HepG2 (cell line): ENCODE data around the gene MYL9. TPM values are rescaled to one million over a fixed set of nuclear protein-coding genes. Genes with fewer than 3 reads are reported as not detected.
A peak's percentile ranks its signal among the peaks of the same experiment; 100 is the strongest.

ENCODE experiments used
- ATAC-seq: fragments of 200-7000 bp; cut with Tn5 transposase; 3 replicates; pipeline ENCODE4 v1.9.1; 2020; ENCODE audit warnings: mild to moderate bottlenecking, moderate library complexity
- BruUV-seq: library from RNA; stranded (reverse); fragments of 400-500 nt; replicated peaks from 2 replicates; lab custom pipeline; 2021; lab: Mats Ljungman, UMichigan
- CTCF ChIA-PET: fragments of 300-600 bp; formaldehyde crosslinking; extraction: SDS; loops from one replicate; lab custom pipeline; 2021; ENCODE audit warnings: low total read pairs, inconsistent platforms, low intra/inter-chr PET ratio; lab: Yijun Ruan, JAX
- POLR2A ChIA-PET: fragments of 350-600 bp; sonication (Branson Sonifier 250); formaldehyde crosslinking; loops from one replicate; lab custom pipeline; 2020; ENCODE audit warnings: antibody characterized with exemption, inconsistent platforms; lab: Yijun Ruan, JAX
- DNase-seq: peaks from one replicate; pipeline ENCODE4 v3.0.0-alpha.2; 2015; ENCODE audit warnings: low spot score
- FAIRE-seq: peaks from 3 replicates; lab custom pipeline; 2011; peaks lifted over from hg19 to GRCh38; lab: Jason Lieb, UNC
- H2AFZ ChIP-seq: one replicate; pipeline ENCODE4 v1.6.1; 2011; ENCODE audit warnings: low read length, inconsistent platforms
- H3K27ac ChIP-seq: fragments of 300-600 bp; 3 replicates; pipeline ENCODE4 v1.8.0; 2011; ENCODE audit warnings: mixed run types, mild to moderate bottlenecking, mixed read lengths, low read length, inconsistent platforms; ENCODE audit not compliant: insufficient read depth; ENCODE audit errors: extremely low read length
- H3K27me3 ChIP-seq, 2 experiments: fragments of 200-600 bp in 1 of 2; 2 replicates in 1 of 2; 3 replicates in 1 of 2; pipeline versions ENCODE4 v1.6.0 to v1.8.0; 2011; ENCODE audit warnings: low read length in 2 of 2, mild to moderate bottlenecking in 2 of 2, moderate library complexity in 2 of 2, inconsistent platforms in 1 of 2; ENCODE audit not compliant: insufficient read depth in 2 of 2, control insufficient read depth in 1 of 2
- H3K36me3 ChIP-seq, 2 experiments: fragments of 200-600 bp in 1 of 2; replicated peaks in 1 of 2; 2 replicates in 1 of 2; 3 replicates in 1 of 2; pipeline versions ENCODE4 v1.5.1 to v1.8.0; 2011; ENCODE audit warnings: low read length in 2 of 2, inconsistent platforms in 1 of 2; ENCODE audit not compliant: insufficient read depth in 2 of 2, control insufficient read depth in 1 of 2
- H3K4me1 ChIP-seq: 2 replicates; pipeline ENCODE4 v1.5.1; 2012; ENCODE audit warnings: low read length, inconsistent platforms; ENCODE audit not compliant: insufficient read depth
- H3K4me2 ChIP-seq: 2 replicates; pipeline ENCODE4 v1.6.0; 2011; ENCODE audit warnings: low read depth, low read length, inconsistent platforms
- H3K4me3 ChIP-seq, 3 experiments: fragments of 200-600 bp in 1 of 3; sonication (generic), shearing (Covaris generic) in 1 of 3; replicated peaks in 1 of 3; 2 replicates each; pipeline ENCODE4 v1.5.1; 2011 to 2016; ENCODE audit warnings: low read length in 3 of 3, inconsistent platforms in 2 of 3, low read depth in 2 of 3, mild to moderate bottlenecking in 2 of 3, control low read depth in 1 of 3, mixed read lengths in 1 of 3; ENCODE audit not compliant: insufficient read depth in 1 of 3
- H3K79me2 ChIP-seq: one replicate; pipeline ENCODE4 v1.6.1; 2011; ENCODE audit warnings: low read length, inconsistent platforms; ENCODE audit not compliant: insufficient read depth
- H3K9ac ChIP-seq: 2 replicates; pipeline ENCODE4 v1.6.0; 2011; ENCODE audit warnings: mild to moderate bottlenecking, low read depth, low read length, inconsistent platforms; ENCODE audit not compliant: insufficient read depth
- H3K9me3 ChIP-seq: 2 replicates; pipeline ENCODE4 v1.5.1; 2012; ENCODE audit warnings: mild to moderate bottlenecking, low read length
- H4K20me1 ChIP-seq: 2 replicates; pipeline ENCODE4 v1.6.0; 2011; ENCODE audit warnings: inconsistent platforms, mild to moderate bottlenecking, low read length, moderate library complexity; ENCODE audit not compliant: insufficient read depth
- NFE2 ChIP-seq: sonication (generic); formaldehyde crosslinking; IDR thresholded peaks from 2 replicates; pipeline ENCODE4 v1.4.0; 2020; ENCODE audit warnings: missing genetic modification reagents
- ZC3H13 ChIP-seq: sonication (generic); formaldehyde crosslinking; IDR thresholded peaks from 2 replicates; pipeline ENCODE4 v1.8.1; 2023; ENCODE audit warnings: mild to moderate bottlenecking, missing genetic modification reagents, moderate library complexity
- ZNF672 ChIP-seq: sonication (generic); formaldehyde crosslinking; IDR thresholded peaks from 2 replicates; pipeline ENCODE4 v1.8.1; 2022; ENCODE audit warnings: missing genetic modification reagents
- ZNF891 ChIP-seq: sonication (generic); formaldehyde crosslinking; IDR thresholded peaks from 2 replicates; pipeline ENCODE4 v1.5.0; 2020; ENCODE audit warnings: mild to moderate bottlenecking, missing genetic modification reagents
- WGBS: methylation state at CpG from one replicate; pipeline ENCODE4 v1.1.6; 2017; ENCODE audit warnings: low lambda C conversion rate; 5-methylcytosine and 5-hydroxymethylcytosine counted together
- in situ Hi-C: cut with HindIII; loops from 2 replicates; pipeline ENCODE4 v1.10.0; 2017; ENCODE audit warnings: low pct_unique_long_range_greater_than_20kb; ENCODE audit not compliant: extremely low pct_ligation_motif_present
- intact Hi-C: fragments of 100-400 bp; cut with micrococcal nuclease; formaldehyde crosslinking; loops from one replicate; pipeline ENCODE4 v1.10.0; 2022; ENCODE audit not compliant: unreplicated experiment
- polyA plus RNA-seq, 8 experiments: library from polyadenylated mRNA; depleted of rRNA in 3 of 8; stranded (reverse) in 7 of 8; unstranded in 1 of 8; fragments of >200 nt; fragmentation: Illumina TruSeq in 4 of 8; extraction: Trizol in 4 of 8; gene quantifications; 2 replicates each; pipeline versions ENCODE4 v1.2.1 to v1.2.3, GENCODE V29; 2011 to 2016; ENCODE audit warnings: low read depth in 4 of 8, missing spikeins in 1 of 8, mixed read lengths in 1 of 8; ENCODE audit not compliant: insufficient read depth in 1 of 8
- total RNA-seq, 5 experiments: library from RNA; depleted of rRNA; stranded (reverse); fragments of >200 nt; fragmentation: Illumina TruSeq; extraction: Trizol; gene quantifications; 2 replicates each; pipeline ENCODE4 v1.2.3, GENCODE V29; 2016; ENCODE audit warnings: low read depth in 1 of 5
- TF ChIP-seq, protein P1 (sequence below): sonication (generic); formaldehyde crosslinking; IDR thresholded peaks from 2 replicates; pipeline ENCODE4 v1.4.0; 2020; ENCODE audit warnings: missing genetic modification reagents

The MYL9 gene
- total and polyA plus RNA-seq, 2 of the 13 experiments (the other 11 are each of a cell fraction or from before 2014, with no cell fraction given) = 0.87 to 2.2 TPM

DNA sequence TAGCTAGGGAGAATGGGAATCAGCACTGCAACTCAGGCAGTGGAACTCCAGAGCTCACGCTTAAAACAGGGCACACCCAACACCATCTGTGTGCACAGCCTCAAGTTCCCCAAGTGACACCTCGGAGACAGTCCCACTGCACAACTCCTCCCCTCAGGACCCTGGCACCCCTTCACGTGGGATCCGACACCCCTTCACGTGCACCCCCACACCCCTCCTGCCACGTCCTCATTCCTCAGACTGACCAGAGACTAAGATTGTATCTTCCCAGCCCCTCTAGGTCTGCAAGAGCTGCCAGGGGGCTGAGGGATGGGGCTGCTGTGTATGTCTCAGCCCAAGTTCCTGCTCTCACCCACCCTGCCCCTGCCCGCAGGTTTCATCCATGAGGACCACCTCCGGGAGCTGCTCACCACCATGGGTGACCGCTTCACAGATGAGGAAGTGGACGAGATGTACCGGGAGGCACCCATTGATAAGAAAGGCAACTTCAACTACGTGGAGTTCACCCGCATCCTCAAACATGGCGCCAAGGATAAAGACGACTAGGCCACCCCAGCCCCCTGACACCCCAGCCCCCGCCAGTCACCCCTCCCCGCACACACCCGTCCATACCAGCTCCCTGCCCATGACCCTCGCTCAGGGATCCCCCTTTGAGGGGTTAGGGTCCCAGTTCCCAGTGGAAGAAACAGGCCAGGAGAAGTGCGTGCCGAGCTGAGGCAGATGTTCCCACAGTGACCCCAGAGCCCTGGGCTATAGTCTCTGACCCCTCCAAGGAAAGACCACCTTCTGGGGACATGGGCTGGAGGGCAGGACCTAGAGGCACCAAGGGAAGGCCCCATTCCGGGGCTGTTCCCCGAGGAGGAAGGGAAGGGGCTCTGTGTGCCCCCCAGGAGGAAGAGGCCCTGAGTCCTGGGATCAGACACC, 7.6 kb downstream of the MYL9 start:
- H2AFZ ChIP-seq = no peak overlapping the region
- FAIRE-seq = no peak
- TF ChIP-seq NFE2 (no peak), ZC3H13 (CRISPR knock-in tag) (0 out of 2 replicates have a peak, but pooled peaks have one; percentile 34)
- no peak overlapping the region; the same call in 1 of the 2 replicates for H3K9ac ChIP-seq
- in situ Hi-C loops (no loop called here), intact Hi-C loops (no loop called here)
- ChIA-PET CTCF (no interaction called here), POLR2A (interaction anchor here (1.4 kb wide), 1 partner anchor 56 kb away, joined by 3 read pairs; the partner anchor contains the start of gene RAB5IF)
- no peaks in the 10 kb centered on the region for H3K36me3 ChIP-seq
- no peak for DNase-seq
- no peaks in the 10 kb centered on the region for H4K20me1 ChIP-seq
- H3K4me2 ChIP-seq = no peak overlapping the region
- no peak overlapping the region for H3K27ac ChIP-seq
- ATAC-seq = no peak
- no peaks in the 10 kb centered on the region for H3K9me3 ChIP-seq
- whole genome bisulfite sequencing = 74% methylated on average over 23 of the region's 23 CpGs
- no peaks in the 10 kb centered on the region for H3K27me3 ChIP-seq
- H3K79me2 ChIP-seq = no peaks in the 10 kb centered on the region
- BruUV-seq = no TSS peak
- peaks cover 52% of the 10 kb centered on the region for H3K4me1 ChIP-seq
- no peak overlapping the region for H3K4me3 ChIP-seq

DNA sequence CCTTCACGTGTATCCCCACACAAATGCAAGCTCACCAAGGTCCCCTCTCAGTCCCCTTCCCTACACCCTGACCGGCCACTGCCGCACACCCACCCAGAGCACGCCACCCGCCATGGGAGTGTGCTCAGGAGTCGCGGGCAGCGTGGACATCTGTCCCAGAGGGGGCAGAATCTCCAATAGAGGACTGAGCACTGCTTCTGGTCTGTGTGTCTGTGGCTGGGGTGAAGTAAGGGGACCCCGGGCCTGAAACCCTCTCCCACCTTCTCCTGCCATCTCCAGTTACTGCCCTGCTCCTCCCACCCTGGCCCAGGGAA, 8.3 kb downstream of the MYL9 start:
- H3K27ac ChIP-seq = no peak overlapping the region
- intact Hi-C loops = no loop called here
- H2AFZ ChIP-seq = no peak overlapping the region
- no peaks in the 10 kb centered on the region for H3K9me3 ChIP-seq
- ChIA-PET POLR2A (interaction anchor here (0.9 to 1.4 kb wide), 2 partner anchors 25 to 56 kb away, joined by 3 read pairs; partner anchors contain the start of gene RAB5IF), CTCF (no interaction called here)
- TF ChIP-seq ZNF891 (CRISPR knock-in tag) (0 out of 2 replicates have a peak, but pooled peaks have one; percentile 7), ZNF672 (CRISPR knock-in tag) (no peak)
- TF ChIP-seq, protein P1, sequence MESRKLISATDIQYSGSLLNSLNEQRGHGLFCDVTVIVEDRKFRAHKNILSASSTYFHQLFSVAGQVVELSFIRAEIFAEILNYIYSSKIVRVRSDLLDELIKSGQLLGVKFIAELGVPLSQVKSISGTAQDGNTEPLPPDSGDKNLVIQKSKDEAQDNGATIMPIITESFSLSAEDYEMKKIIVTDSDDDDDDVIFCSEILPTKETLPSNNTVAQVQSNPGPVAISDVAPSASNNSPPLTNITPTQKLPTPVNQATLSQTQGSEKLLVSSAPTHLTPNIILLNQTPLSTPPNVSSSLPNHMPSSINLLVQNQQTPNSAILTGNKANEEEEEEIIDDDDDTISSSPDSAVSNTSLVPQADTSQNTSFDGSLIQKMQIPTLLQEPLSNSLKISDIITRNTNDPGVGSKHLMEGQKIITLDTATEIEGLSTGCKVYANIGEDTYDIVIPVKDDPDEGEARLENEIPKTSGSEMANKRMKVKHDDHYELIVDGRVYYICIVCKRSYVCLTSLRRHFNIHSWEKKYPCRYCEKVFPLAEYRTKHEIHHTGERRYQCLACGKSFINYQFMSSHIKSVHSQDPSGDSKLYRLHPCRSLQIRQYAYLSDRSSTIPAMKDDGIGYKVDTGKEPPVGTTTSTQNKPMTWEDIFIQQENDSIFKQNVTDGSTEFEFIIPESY (CRISPR knock-in tag) = peak; percentile 74
- BruUV-seq = no TSS peak
- H3K27me3 ChIP-seq = no peaks in the 10 kb centered on the region
- no peak for DNase-seq
- H4K20me1 ChIP-seq = no peaks in the 10 kb centered on the region
- 79% methylated on average over 9 of the region's 9 CpGs for WGBS
- no peaks in the 10 kb centered on the region for H3K79me2 ChIP-seq
- peak; percentile 12 for ATAC-seq
- H3K36me3 ChIP-seq = no peaks in the 10 kb centered on the region
- in situ Hi-C loops = no loop called here
- H3K4me3 ChIP-seq = no peak overlapping the region
- peaks cover 52% of the 10 kb centered on the region for H3K4me1 ChIP-seq
- no peak for FAIRE-seq
- H3K4me2 ChIP-seq = peak overlapping the region; percentile 38; the same call in 1 of the 2 replicates
- H3K9ac ChIP-seq = no peak overlapping the region; the same call in 1 of the 2 replicates
